ENCODE results near the gene PABPN1L.

The PABPN1L gene

DNA sequence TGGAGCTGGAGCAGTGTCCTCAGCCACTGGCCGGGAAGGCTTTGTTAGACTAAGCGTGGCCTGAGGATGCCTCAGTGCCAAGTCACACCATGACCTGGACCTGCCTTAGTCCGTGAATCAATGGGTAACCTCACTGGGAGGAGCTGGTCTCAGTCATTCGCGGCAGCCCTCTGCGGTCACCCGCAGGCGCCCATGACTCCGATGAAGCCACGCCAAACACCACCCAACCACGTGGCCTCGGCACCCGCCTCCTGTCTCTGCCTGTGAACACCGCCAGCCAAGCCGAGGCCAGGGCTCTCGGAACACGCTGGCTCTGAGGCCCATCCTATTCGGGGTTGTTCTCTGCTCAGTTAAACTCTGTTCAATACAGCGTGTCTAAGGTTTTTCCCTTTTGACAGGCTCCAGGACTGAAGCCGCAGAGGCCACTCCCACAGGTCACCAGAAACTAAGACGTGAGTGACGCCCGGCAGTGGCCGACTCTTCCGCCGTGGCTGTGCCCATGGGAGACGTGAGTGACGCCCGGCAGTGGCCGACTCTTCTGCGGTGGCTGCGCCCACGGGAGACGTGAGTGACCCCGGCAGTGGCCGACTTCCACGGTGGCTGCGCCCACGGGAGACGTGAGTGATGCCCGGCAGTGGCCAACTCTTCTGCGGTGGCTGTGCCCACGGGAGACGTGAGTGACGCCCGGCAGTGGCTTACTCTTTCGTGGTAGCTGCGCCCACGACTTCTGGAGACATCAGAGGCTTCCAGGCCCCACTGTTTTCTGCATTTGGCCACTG, 16.8 kb upstream of the PABPN1L start:
- no peak for DNase-seq

DNA sequence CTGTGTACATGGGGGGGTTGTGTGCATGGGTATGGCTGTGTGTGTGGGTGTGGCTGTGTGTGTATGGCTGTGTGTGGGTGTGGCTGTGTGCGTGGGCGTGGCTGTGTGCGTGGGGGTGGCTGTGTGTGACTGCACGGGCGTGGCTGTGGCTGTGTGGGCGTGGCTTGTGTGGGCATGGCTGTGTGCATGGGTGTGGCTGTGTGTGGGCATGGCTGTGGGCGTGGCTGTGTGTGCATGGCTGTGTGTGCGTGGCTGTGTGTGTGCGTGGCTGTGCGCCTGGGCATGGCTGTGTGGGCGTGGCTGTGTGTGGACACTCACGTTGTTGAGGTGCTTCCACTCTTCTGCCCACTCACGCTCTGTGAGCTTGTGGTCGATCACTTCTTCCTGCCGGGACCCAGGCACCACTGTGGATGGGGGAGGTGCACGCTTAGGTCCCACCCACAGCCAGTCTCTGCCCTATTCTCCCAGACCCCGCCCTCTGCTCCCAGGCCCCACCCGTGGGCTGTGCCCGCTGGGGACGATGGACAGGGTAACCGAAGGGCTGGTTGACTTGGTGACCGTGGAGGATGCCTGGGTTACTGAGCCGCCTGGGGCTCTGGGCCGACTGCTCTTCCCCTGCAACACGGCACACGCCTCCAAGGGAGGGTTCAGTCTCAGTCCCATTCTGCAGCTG, 16.0 kb upstream of the PABPN1L start:
- DNase-seq, result no peak

DNA sequence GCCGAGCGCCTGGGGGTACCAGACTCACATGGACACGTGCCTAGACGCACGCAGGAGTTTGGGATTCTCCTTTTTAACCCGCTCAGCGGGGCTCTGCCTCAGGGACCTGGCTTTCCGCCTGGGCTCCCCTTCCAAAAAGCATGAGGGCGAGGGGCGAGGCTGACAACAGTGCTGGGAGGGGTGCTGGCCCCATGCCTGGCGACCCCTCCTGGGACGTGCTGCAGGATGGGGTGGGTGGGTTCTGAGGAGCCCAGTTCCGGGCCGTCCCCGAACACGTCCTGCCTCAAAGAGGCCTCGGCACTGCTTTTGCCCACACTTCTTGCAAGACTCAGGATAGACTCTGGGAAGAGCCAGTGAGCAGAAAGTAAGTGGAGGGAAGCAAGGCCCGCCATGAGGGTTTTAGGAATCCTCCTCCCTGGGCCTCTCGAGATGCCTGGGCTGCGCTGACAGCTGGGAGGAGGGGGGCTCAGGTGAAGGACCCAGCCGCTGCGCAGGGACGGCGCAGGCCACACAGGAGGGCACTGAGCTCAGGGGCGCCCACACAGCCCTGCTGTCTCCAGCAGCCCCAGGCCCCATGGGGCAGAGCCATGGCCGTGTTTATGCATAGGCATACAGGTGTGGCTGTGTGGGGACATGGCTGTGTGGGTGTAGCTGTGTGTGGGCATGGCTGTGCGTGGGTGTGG, 15.4 kb upstream of the PABPN1L start:
- DNase-seq, result no peak

DNA sequence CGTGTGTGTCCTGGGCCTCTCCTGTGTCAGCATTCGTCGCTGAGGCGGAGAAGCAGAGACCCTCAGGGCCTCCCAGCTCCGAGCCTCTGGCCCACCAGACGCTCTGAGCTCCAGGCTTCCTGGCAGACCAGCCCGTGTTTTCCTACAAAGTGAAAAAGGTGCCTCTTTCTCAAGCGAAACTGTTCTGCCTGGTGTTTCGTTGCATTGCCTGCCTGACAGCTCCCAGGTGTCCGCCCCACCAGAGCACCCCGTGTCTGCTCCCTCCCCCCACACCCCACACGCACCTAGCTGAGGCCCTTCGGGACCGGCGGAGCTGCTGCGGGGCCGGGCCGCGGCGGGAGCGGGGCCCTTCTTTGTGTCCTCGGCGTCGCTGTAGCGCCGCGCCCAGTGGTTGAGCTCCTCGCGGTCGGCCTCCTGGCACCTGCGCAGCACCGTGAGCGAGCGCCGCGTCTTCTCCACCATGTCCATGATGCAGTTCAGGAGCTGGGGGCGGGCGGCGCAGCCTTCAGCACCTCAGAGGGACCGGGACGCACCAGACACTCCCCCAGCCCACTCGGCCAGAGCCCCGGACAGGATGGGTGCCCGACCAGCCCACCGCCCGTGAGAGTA, 14.7 kb upstream of the PABPN1L start:
- no peak for DNase-seq

DNA sequence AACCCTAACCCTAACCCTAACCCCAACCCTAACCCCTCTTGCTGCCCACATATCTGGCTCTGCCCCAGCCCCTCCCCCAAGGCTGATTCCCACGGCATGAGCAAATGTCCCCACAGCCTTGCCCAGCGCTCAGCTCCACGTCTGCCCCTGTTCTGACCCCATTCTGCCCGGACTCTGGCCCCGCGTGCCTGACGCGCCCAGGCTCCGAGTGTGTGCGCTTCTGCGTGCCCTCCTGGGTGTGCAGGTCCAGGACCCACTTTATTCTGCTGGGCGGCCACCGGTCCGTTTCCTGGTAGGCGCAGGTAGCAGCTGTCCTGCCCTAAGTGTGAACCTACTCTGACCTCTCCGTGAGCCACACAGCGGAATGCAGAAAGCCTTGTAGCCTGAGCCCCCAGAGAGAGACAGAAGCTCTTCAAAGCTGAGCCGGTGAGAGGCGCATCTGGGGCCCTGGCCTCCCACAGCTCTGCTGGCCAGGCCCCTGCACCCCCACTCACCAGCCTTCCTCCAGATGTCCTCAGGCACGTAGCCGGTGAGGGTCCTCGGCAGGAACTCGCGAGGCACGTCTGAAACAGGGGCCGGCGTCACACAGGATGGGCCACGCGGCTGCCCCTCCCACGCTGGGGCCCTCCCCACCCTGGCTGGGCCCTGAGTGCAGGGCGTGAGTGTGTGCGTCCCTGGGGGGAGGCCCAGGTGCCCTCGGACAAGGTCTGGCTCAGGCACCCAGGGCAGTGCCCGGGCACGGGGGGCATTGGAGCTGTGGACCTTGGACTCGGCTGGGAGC, 14.0 kb upstream of the PABPN1L start:
- DNase-seq, result no peak

DNA sequence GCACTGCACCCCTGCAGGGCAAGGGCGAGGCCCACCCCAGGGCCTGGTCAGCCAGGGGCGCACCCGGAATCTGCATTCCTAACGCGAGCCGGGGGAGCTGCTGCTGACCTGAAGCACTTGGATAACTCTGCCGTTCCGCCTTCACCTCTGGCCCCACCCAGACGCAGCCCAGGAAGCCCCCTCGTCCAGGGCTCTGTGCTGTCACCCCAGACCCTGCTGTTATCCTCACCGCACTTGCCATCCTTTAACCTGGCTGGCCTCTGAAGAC, 13.3 kb upstream of the PABPN1L start:
- no peak for DNase-seq

DNA sequence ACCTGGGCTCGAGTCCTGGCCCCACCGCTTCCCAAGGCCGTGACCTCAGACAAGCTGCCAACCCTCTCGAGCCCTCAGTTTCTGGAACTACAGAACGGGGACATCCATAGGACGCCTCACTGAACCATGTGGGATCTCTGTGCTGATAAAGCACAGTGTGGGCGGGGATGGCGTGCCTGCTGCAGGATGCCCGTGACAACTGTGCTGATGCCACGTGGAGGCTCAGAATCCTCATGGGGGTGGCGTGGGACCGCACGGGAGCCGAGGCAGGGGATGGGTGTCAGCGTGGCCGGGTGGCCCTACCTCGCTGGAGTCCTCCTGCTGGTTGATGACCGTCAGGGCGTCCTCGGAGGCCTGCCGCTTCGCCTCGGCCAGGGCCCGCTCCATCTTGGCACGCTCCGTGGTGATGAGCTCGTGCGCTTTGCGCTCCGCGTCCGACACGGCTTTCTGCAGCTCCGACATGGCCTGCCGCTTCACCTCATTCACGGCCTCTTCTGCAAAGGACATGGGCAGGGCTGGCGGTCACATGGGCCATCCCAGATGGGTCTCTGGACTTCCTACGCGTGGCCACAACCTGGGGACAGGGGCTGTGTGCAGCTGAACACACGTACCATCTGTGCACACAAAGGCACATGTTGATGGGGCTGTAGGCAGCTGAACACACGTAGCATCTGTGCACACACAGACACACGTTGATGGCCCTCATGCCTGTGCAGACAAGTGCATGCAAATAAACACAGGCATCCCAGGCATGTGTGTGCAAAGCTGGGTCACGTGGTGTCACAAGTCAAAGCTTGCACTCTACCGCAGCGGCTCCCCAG, 12.7 kb upstream of the PABPN1L start:
- DNase-seq, result no peak

DNA sequence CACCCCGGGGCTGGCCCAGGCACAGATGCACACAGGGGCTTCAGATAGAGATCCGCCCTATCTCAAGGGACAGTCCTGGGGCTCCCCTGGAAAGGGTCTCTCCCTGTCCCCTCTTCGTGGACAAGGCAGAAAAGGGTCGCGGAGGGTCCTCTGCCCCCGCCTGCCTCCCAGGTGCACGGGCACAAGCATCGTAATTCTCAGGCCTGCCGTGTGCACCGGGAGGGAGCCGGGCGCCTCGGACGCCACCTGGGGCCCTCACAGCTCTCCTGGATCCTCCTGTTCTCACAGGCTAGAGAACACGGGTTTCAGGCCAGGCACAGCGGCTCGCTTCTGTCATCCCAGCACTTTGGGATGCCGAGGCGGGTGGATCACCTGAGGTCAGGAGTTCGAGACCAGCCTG, 11.9 kb upstream of the PABPN1L start:
- no peak for DNase-seq

DNA sequence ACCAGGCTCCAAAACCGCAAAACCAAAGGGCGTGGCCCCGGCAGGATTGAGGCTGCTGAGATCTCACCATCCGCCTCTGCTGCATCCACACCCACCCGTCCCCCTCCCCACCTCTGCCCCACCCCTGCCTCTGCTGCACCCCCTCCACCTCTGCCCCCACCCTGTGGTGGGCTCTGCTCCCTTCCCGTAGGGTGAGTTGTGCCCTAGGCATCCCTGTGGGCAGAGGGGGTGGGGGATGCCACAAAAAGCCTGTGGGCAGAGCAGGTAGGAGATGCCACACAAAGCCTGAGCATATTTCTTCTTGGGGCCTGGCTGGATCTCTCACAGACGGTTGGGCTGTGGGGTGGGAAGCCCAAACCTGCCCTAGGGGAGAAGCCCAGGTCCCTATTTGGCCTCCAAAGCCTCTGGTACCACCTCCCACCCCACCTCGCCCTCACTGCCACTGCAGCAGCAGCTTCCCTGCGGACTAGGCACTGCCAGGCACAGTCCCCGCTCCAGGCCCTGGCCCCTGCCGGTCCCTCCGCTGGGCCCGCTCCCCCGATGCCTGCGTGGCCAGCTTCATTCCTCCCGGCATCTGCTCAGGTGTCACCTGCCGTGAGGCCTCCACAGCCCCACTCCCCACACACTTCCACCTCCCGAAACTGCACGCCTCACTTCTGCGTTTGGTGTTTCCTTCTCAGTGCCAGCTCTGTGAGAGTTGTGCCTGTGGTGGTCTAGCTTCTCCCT, 11.3 kb upstream of the PABPN1L start:
- DNase-seq, result no peak

DNA sequence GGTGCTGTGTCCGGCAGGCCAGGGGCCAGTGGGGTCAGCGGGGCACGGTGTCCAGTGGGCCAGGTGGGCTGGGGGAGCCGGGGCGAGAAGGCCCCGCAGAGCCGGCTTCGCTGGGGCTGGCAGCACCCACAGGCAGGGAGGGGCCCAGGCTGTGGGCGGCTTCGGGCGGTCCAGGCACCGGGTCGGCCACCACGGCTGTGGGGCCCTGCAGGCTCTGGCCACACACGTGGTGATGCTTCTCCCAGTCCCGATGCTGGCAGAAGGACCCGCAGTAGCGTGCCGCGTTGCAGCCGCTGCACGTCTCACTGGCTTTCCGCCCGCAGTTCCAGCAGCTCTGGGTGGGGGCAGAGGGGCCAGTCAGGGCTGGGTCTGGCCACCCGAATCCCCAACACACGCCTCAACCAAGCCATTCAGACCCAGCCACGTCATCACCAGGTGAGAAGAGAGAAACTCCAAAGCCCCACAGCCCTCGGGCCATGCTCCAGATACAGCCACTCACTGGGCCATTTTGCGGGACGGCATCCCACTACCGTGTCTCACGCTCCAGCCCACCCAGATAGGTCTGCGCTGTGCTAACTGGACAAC, 10.6 kb upstream of the PABPN1L start:
- no peak for DNase-seq

DNA sequence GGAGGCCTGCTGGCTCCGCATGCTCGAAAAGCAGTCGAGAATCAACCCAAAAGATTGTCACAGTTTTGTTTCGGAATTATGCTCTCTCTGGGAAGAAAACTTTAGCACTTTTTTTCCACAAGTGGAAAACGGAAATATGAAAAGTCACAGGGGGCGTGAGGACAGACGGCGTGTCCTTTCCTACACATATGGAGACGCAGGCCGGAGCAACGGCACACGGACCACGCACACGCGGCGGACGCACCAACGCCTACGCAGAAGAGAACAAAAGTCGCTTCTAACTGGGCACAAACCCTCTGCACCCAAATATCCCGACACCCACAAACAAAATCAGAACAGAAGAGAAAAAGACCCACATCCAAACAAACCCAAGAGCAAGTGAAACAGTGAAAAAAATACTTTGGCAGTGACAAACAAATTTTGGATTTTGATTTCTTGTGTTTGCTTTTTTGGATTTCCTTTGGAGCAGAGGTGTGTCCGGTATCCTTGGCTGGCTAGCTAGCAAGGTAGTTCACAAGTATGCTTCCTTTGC, 9.3 kb upstream of the PABPN1L start:
- DNase-seq, result no peak

DNA sequence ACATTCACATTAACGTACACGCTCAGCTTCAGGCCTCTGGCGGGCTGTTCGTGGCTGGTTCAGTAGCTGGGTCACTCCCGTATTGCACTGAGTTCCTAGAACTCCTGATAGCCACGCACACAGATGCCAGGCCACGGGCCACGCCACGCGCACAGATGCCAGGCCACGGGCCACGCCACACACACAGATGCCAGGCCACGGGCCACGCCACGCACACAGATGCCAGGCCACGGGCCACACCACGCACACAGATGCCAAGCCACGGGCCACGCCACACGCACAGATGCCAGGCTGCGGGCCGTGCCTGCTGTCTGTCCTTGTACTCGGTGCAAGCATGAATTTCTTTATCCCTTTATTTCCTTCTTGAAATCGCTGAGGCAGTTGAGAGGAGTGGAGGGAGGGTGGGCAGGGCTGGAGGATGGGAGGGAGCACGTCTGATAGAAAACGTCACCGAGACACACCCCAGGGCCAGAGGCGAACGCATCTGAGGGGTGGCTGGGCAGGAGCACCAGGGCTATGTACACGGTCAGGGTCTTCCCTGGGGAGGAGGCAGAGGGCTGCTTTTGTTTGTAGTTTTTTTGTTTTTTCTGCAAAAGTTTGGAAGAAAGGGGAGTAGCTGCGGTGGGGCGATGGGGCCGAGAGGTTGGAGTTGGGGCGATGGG, 8.6 kb upstream of the PABPN1L start:
- DNase-seq, result no peak

DNA sequence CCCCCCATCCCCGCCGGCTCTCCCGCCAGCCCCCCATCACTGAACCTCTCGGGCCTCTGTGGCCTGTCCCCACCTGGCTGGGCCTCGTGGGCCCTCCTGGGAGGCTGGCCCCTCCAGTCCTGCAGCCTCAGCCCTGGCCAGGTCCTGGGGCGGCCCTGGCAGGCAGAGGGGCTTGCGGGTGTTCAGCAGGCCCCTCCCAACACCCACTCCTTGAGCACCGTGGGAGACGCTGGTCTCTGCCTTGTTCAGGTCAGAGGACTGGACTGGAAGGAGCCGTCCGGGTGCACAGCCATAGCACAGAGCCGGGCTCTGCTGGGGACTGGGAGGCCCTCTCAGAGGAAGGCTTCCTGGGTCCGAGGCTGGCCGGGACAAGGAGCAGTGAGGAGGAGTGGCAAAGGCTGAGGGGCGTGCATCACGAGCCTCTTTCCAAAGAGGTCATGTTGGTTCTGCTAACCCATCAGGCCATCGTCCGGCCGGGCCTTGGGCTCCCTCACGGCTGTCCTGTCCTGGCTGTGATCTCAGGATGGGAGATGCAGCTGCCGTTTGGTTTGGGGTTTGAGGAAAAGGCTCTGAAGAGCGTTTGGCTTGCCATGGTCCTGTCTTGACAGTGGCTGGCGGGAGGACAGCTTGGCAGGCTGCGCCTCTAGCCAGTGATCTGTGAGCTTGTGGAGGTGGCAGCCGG, 6.3 kb upstream of the PABPN1L start:
- DNase-seq, result no peak

DNA sequence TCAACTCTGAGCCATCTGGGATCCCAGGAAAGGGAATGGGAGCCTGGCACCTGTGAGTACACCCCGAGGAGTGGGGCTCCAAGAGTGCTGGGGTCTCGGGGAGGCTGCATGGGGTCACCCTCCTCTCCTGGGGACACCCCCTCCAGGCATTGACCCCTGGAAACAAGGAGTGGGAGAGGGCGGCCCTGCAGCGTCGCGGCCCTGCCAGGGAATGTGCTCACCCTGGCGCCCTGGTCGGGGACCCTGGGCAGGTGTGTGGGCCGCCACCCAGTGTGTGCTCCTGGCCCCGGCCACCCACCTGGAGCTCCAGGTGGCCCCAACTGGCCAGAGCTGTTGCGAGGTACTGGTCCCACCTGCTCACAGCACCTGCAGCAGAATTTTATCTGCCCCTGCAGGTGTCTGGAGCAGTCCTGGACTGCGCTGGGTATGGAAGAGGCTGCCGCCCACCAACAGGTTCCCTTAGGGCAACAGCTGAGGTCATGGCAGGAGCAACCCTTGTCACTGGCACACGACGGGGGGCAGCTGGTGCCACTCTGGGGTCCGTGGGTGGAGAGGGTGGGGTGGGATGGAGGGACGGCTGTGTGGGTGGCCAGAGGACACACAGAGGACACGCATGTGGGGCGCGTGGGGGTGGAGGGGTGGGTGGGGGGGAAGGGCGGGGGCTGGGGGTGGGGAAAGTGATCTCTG, 5.4 kb upstream of the PABPN1L start:
- DNase-seq, result no peak

DNA sequence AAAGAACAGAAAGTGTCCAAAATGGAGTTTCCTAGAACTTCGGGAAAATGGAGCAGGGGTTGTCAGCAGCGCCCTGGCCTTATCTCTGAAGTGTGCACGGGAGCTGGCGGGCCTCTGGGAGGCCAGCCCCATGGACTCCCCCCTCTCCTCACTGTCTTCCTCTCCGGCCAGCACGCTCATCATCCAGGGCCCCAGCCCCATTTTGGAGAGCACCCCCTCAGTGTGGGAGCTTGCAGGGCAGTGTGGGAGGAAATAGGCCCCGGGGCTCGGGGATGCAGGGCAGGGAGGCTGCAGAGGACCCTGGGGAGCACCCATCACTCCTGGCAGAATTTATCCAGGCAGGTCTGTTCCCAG, 4.9 kb upstream of the PABPN1L start:
- no peak for DNase-seq

DNA sequence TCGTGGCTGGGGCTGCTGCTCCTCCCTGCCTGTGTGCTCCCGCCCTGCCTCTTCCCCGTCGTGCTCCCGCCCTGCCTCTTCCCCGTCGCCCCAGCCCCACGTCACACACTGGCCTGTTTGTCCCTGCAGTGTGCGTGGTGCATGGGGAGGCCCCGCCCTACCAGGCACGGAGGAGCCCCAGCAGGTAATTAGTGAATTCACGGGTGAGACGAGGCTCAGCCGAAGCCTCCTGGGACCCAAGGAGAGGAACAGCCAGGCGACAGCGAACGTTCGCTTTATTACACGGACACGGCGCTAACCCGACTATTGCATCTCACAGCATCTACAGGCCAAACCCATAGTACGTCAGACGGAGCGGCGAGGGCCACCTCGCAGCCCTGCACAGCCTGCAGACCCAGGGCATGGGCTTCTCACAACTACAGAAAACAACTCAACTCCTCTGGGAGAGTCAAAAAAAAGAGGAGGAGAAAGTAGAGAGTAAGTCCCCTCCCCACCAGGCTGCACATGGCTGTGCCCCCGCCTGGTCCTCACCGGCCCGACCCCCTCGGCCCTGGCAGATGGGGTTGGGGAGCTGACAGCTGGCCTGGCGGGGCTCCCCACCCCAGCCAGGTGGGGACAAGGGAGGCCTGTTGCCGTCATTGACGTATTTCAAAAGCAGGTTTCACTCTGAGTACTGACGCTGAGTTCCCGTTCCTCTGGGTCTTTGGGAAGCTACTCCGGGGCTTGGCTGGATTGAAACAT, 4.3 kb upstream of the PABPN1L start:
- DNase-seq, result no peak

DNA sequence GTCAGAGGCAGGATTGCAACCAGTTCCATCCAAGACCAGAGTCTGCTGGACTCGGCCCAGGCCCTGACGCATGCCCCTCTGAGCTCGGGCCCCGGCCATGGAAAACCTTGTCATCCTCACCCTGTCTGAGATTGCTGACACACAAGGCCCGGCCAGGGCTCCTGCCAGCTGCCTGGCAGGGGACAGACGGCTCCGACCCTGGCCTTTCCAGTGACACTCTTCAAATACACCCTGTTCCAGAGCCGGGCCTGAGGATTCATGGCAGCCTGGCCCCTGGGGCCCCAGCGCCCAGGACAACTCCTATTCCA, 3.2 kb upstream of the PABPN1L start:
- DNase-seq, result no peak

DNA sequence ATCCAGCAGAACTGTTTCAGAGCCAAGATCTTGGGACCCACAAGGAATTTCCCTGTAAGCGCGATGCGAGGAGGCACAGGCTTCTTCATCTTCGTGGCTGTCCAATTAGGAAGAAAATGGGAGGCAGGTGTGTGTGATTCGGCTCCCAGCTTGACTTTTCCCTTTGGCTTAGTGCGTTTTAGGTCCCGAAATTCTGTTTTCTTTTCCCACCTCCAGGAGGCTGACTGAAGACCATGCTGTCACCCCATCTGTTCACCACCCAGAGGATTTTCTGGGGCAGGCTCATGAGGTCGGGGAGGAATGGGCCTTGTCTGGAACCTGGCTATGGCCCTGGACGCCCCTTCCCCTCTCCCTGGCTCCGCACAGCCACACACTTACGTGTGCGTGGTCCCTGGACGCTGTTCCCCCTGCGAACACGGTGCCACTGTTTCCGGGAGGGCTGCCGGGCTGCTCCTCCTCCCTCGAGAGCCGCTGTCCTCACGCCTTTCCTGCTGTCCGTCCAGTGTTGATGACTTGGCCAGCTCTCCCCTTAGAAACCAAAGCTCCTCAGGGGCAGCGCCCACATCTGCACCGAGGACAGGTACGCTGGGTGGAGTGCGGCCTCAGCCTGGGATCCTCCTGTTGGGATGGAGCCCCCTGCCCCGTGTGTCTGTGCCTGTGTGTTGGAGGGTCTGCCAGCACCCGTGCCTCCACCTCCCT, 2.7 kb upstream of the PABPN1L start:
- no peak for DNase-seq

Measured in islet precursor cell (in vitro differentiated cells).